ENCODE measurements around the gene PACSIN1. TPM values are rescaled to one million over a fixed set of nuclear protein-coding genes. Genes with fewer than 3 reads are reported as not detected.

PACSIN1 gene
- total and polyA plus RNA-seq, 2 donors (not counting 3 experiments of a cell fraction or from before 2014, with no cell fraction given): 0.03 TPM; not detected in 1

DNA sequence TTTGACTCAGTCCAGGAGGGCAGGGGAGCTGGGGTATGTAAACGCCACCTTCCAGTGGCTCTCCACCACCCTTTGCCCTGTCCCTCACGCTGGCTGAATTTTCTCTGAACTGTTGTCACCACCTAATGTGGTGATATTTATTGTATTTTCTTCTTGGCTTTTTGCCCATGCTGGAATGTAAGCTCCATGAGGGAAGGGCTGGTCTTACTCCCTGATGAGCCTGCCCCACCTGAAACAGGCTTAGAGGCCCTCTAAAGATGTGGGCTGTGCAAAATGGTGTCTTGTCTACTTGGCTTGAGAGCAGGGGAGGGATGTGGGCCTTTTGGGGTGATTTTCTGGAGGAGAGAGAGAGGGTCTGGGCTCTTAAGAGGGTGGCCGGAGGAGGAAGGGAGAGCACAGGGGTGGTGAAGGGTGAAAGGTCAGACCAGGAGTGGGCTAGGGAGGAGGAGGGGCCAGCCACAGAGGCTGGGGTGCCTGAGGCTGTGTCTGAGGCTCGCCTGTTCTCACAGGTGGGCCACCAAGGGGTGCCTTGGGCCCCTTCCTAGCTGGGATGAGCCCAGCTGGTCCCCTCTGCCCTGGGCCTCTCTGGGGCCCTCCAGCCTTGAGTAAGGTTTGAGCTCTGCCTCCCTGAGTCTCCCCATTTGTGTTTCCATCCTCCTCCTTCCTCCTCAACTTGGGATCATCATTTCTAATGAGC lies 52.9 kb downstream of the PACSIN1 start:
- Histone ChIP-seq H3K9me3 (replicated peaks; ENCODE audit: control insufficient read depth, insufficient read depth, low read length) (no peaks in the 10 kb centered on the region), H3K4me3 (replicated peaks in 1 of 3; ENCODE audit: insufficient read depth in 1 of 3, low read depth in 1 of 3, low read length in 3 of 3) (no peak overlapping the region), H3K9me1 (replicated peaks; ENCODE audit: control insufficient read depth, extremely low read depth, insufficient read depth, low read length) (no peaks in the 10 kb centered on the region), H3K27me3 (ENCODE audit: control insufficient read depth in 2 of 2, insufficient read depth in 2 of 2, low read length in 2 of 2) (peaks cover 15% of the 10 kb centered on the region in 2 experiments), H2AFZ (ENCODE audit: low read depth, low read length) (no peak overlapping the region), H3K4me2 (ENCODE audit: insufficient read depth, low read length) (no peak overlapping the region), H3K36me3 (ENCODE audit: control insufficient read depth in 2 of 2, extremely low read depth in 1 of 2, insufficient read depth in 2 of 2, low read length in 2 of 2) (no peaks in the 10 kb centered on the region), H3K9ac (replicated peaks; ENCODE audit: extremely low read depth, insufficient read depth, low read length) (no peak overlapping the region), H3K27ac (ENCODE audit: insufficient read depth, low read depth, low read length) (no peak overlapping the region), H4K20me1 (replicated peaks; ENCODE audit: control insufficient read depth, extremely low read depth, insufficient read depth, low read length) (no peaks in the 10 kb centered on the region), H3K79me2 (ENCODE audit: control insufficient read depth, insufficient read depth, low read length) (no peaks in the 10 kb centered on the region), H3K4me1 (ENCODE audit: control insufficient read depth, extremely low read depth, insufficient read depth, low read length) (no peaks in the 10 kb centered on the region)
- CTCF ChIA-PET: no interaction called here
- POLR2A ChIA-PET: no interaction called here
- BruUV-seq (replicated peaks): no TSS peak
- intact Hi-C loops (cut with micrococcal nuclease): no loop called here
- FAIRE-seq (no peak), DNase-seq (ENCODE audit: low read depth, low spot score) (no peak)
- dilution Hi-C loops (cut with MboI; ENCODE audit: extremely low pct_ligation_motif_present, low sequenced_read_pairs): no loop called here
- TF ChIP-seq EZH2 (IDR thresholded peaks at IDR 0.05; ENCODE audit: borderline replicate concordance, low read depth, low read length, severe bottlenecking) (no peak), FOS (IDR thresholded peaks at IDR 0.05; ENCODE audit: borderline replicate concordance, insufficient read depth, low read length) (no peak), POLR2A (IDR thresholded peaks at IDR 0.05; ENCODE audit: low read depth, low read length) (no peak), GATA2 (IDR thresholded peaks at IDR 0.05; ENCODE audit: insufficient read depth, insufficient read length, low read depth, low read length) (no peak), MYC (IDR thresholded peaks at IDR 0.05; ENCODE audit: low read depth, low read length) (no peak), POLR2AphosphoS5 (IDR thresholded peaks at IDR 0.05; ENCODE audit: insufficient read depth, low read depth, low read length) (no peak), JUN (IDR thresholded peaks at IDR 0.05; ENCODE audit: borderline replicate concordance, insufficient read depth, insufficient read length, low read depth) (no peak)
- TF ChIP-seq, protein P1, sequence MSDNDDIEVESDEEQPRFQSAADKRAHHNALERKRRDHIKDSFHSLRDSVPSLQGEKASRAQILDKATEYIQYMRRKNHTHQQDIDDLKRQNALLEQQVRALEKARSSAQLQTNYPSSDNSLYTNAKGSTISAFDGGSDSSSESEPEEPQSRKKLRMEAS (IDR thresholded peaks at IDR 0.05; ENCODE audit: insufficient read depth, insufficient read length): no peak
- TF ChIP-seq, protein P2, sequence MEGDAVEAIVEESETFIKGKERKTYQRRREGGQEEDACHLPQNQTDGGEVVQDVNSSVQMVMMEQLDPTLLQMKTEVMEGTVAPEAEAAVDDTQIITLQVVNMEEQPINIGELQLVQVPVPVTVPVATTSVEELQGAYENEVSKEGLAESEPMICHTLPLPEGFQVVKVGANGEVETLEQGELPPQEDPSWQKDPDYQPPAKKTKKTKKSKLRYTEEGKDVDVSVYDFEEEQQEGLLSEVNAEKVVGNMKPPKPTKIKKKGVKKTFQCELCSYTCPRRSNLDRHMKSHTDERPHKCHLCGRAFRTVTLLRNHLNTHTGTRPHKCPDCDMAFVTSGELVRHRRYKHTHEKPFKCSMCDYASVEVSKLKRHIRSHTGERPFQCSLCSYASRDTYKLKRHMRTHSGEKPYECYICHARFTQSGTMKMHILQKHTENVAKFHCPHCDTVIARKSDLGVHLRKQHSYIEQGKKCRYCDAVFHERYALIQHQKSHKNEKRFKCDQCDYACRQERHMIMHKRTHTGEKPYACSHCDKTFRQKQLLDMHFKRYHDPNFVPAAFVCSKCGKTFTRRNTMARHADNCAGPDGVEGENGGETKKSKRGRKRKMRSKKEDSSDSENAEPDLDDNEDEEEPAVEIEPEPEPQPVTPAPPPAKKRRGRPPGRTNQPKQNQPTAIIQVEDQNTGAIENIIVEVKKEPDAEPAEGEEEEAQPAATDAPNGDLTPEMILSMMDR (IDR thresholded peaks at IDR 0.05; ENCODE audit: extremely low read depth in 1 of 2, insufficient read depth in 1 of 2, low read depth in 1 of 2, low read length in 2 of 2): no peak

Measured in endothelial cell of umbilical vein (primary cell).